GM12878 (cell line): ENCODE data around the gene ZNF385A. TPM values are rescaled to one million over a fixed set of nuclear protein-coding genes. Genes with fewer than 3 reads are reported as not detected.

Experiments used
- ATAC-seq: fragments of 200-7000 bp; cut with Tn5 transposase; 3 replicates; pipeline ENCODE4 v1.9.1; 2020; ENCODE audit warnings: mild to moderate bottlenecking, moderate library complexity
- BruUV-seq: library from RNA; stranded (reverse); fragments of 400-500 nt; replicated peaks from 2 replicates; lab custom pipeline; 2021; lab: Mats Ljungman, UMichigan
- CTCF ChIA-PET: fragments of 300-600 bp; sonication (Branson Sonifier 250); formaldehyde crosslinking; extraction: SDS; loops from one replicate; lab custom pipeline; 2021; ENCODE audit warnings: inconsistent platforms; lab: Yijun Ruan, JAX
- POLR2A ChIA-PET: fragments of 350-600 bp; formaldehyde crosslinking; extraction: SDS; loops from one replicate; lab custom pipeline; 2021; ENCODE audit warnings: inconsistent platforms; lab: Charles Lee
- RAD21 ChIA-PET: fragments of 300-600 bp; sonication (Branson Sonifier 250); formaldehyde crosslinking; loops from one replicate; lab custom pipeline; 2023; ENCODE audit warnings: antibody characterized with exemption; ENCODE audit not compliant: unreplicated experiment; lab: Charles Lee
- SMC1A ChIA-PET: fragments of 300-600 bp; sonication (Branson Sonifier 250); formaldehyde crosslinking; loops from one replicate; lab custom pipeline; 2023; ENCODE audit not compliant: unreplicated experiment, uncharacterized antibody; lab: Charles Lee
- DNase-seq: peaks from one replicate; pipeline ENCODE4 v3.0.0-alpha.2; 2011; ENCODE audit warnings: low read depth, low spot score
- FAIRE-seq: peaks from 3 replicates; lab custom pipeline; 2011; peaks lifted over from hg19 to GRCh38; lab: Jason Lieb, UNC
- H2AFZ ChIP-seq: 2 replicates; pipeline ENCODE4 v1.6.0; 2011; ENCODE audit warnings: low read depth, low read length, control low read depth; ENCODE audit not compliant: control insufficient read depth
- H3K27ac ChIP-seq: 2 replicates; pipeline ENCODE4 v1.5.1; 2011; ENCODE audit warnings: control low read depth; ENCODE audit not compliant: control insufficient read depth, insufficient read depth
- H3K27me3 ChIP-seq, 2 experiments: replicated peaks in 1 of 2; 2 replicates each; pipeline versions ENCODE4 v1.6.0 to v1.6.1; 2011; ENCODE audit warnings: low read length in 1 of 2; ENCODE audit not compliant: control insufficient read depth in 2 of 2, insufficient read depth in 2 of 2
- H3K36me3 ChIP-seq, 2 experiments: 2 replicates each; pipeline ENCODE4 v1.5.1; 2011; ENCODE audit warnings: low read length in 1 of 2; ENCODE audit not compliant: control insufficient read depth in 2 of 2, insufficient read depth in 2 of 2
- H3K4me1 ChIP-seq: 2 replicates; pipeline ENCODE4 v1.6.1; 2011; ENCODE audit warnings: mild to moderate bottlenecking, low read length, moderate library complexity, mixed read lengths; ENCODE audit not compliant: control insufficient read depth, insufficient read depth
- H3K4me2 ChIP-seq: 2 replicates; pipeline ENCODE4 v1.6.0; 2011; ENCODE audit warnings: control low read depth; ENCODE audit not compliant: control insufficient read depth, insufficient read depth
- H3K4me3 ChIP-seq: fragments of 200-600 bp; sonication (generic); 2 replicates; pipeline ENCODE4 v1.5.1; 2016
- H3K79me2 ChIP-seq: 2 replicates; pipeline ENCODE4 v1.6.0; 2011; ENCODE audit warnings: low read length; ENCODE audit not compliant: control insufficient read depth, insufficient read depth
- H3K9ac ChIP-seq: 2 replicates; pipeline ENCODE4 v1.8.0; 2011; ENCODE audit warnings: low read length, control low read depth, mixed read lengths; ENCODE audit not compliant: control insufficient read depth, insufficient read depth
- H3K9me3 ChIP-seq: replicated peaks from 3 replicates; pipeline ENCODE4 v1.5.1; 2011; ENCODE audit warnings: mild to moderate bottlenecking, low read length; ENCODE audit not compliant: control insufficient read depth, insufficient read depth
- H4K20me1 ChIP-seq: 2 replicates; pipeline ENCODE4 v1.6.0; 2011; ENCODE audit not compliant: control insufficient read depth, insufficient read depth
- BCL3 ChIP-seq: IDR thresholded peaks from 2 replicates; pipeline ENCODE4 v1.6.1; 2011; ENCODE audit warnings: borderline replicate concordance, low read depth, mild to moderate bottlenecking, moderate library complexity, low read length; ENCODE audit not compliant: insufficient read depth, poor library complexity, severe bottlenecking
- BRCA1 ChIP-seq: IDR thresholded peaks from 2 replicates; pipeline ENCODE4 v1.6.1; 2011; ENCODE audit warnings: low read depth, low read length, improper control_type of control experiment
- CBFB ChIP-seq: IDR thresholded peaks from 2 replicates; pipeline ENCODE4 v1.6.1; 2016; ENCODE audit warnings: antibody characterized with exemption, low read depth
- ETV6 ChIP-seq, 2 experiments: fragments of 450-650 bp in 1 of 2; IDR thresholded peaks in 1 of 2; conservative IDR thresholded peaks in 1 of 2; 2 replicates each; pipeline ENCODE4 v1.6.1; 2014; ENCODE audit warnings: antibody characterized with exemption in 1 of 2, borderline replicate concordance in 1 of 2, low read depth in 1 of 2, mild to moderate bottlenecking in 1 of 2, moderate library complexity in 1 of 2
- GATAD2B ChIP-seq: fragments of 450-650 bp; conservative IDR thresholded peaks from 2 replicates; pipeline ENCODE4 v1.6.1; 2017; ENCODE audit warnings: low read depth, mild to moderate bottlenecking, moderate library complexity
- HDAC2 ChIP-seq: fragments of 200-600 bp; sonication (generic); IDR thresholded peaks from 2 replicates; pipeline ENCODE4 v1.6.1; 2017
- POU2F2 ChIP-seq: IDR thresholded peaks from 3 replicates; pipeline ENCODE4 v1.6.1; 2011; ENCODE audit warnings: low read depth, mild to moderate bottlenecking, low read length, borderline replicate concordance
- RB1 ChIP-seq: fragments of 450-650 bp; formaldehyde crosslinking; IDR thresholded peaks from 2 replicates; pipeline ENCODE4 v1.6.1; 2017; ENCODE audit warnings: mild to moderate bottlenecking, borderline replicate concordance
- SMAD5 ChIP-seq: IDR thresholded peaks from 2 replicates; pipeline ENCODE4 v1.6.1; 2016; ENCODE audit warnings: antibody characterized with exemption, low read depth
- TCF12 ChIP-seq: IDR thresholded peaks from 2 replicates; pipeline ENCODE4 v1.6.1; 2011; ENCODE audit warnings: low read depth, mild to moderate bottlenecking, low read length
- ZNF622 ChIP-seq: fragments of 450-650 bp; IDR thresholded peaks from 2 replicates; pipeline ENCODE4 v1.6.1; 2017; ENCODE audit warnings: mild to moderate bottlenecking, inconsistent platforms
- WGBS: methylation state at CpG from one replicate; pipeline ENCODE4 v1.1.6; 2016; ENCODE audit warnings: low lambda C conversion rate; ENCODE audit not compliant: insufficient replicate concordance, insufficient coverage; ENCODE audit errors: missing lambda C conversion rate; 5-methylcytosine and 5-hydroxymethylcytosine counted together
- in situ Hi-C: fragments of 300-500 bp; cut with MboI; formaldehyde crosslinking; loops from 9 replicates; pipeline ENCODE4 v1.14.3; 2018; ENCODE audit warnings: mixed read lengths
- intact Hi-C: fragments of 100-400 bp; cut with micrococcal nuclease; formaldehyde crosslinking; loops from one replicate; pipeline ENCODE4 v1.14.2; 2022; ENCODE audit not compliant: unreplicated experiment
- polyA plus RNA-seq, 11 experiments: library from polyadenylated mRNA; depleted of rRNA in 4 of 11; unstranded in 6 of 11; stranded (reverse) in 5 of 11; fragments of >200 nt; fragmentation: Nextera tagmentation in 4 of 11; fragmentation: Illumina TruSeq in 1 of 11; extraction: Ambion mirVana in 4 of 11; extraction: Trizol in 1 of 11; gene quantifications; 1 replicate in 1 of 11; 2 replicates in 10 of 11; pipeline versions ENCODE4 v1.2.1 to v1.2.3, GENCODE V29; 2011 to 2016; ENCODE audit warnings: inconsistent platforms in 2 of 11, missing spikeins in 2 of 11, low read depth in 1 of 11
- total RNA-seq, 4 experiments: library from RNA; depleted of rRNA in 3 of 4; stranded (reverse); fragments of >200 nt in 3 of 4; fragmentation: Illumina TruSeq in 1 of 4; extraction: Trizol in 1 of 4; gene quantifications; 2 replicates each; pipeline versions ENCODE4 v1.2.1 to v1.2.3, GENCODE V29; 2013 to 2021
- TF ChIP-seq, protein P1 (sequence below): fragments of 450-650 bp; IDR thresholded peaks from 2 replicates; pipeline ENCODE4 v1.6.1; 2017; ENCODE audit warnings: mild to moderate bottlenecking

Gene ZNF385A
- total and polyA plus RNA-seq, 10 of the 15 experiments (the other 5 are each of a cell fraction or from before 2014, with no cell fraction given): 0.26 to 26.1 (median 4.9) TPM

DNA sequence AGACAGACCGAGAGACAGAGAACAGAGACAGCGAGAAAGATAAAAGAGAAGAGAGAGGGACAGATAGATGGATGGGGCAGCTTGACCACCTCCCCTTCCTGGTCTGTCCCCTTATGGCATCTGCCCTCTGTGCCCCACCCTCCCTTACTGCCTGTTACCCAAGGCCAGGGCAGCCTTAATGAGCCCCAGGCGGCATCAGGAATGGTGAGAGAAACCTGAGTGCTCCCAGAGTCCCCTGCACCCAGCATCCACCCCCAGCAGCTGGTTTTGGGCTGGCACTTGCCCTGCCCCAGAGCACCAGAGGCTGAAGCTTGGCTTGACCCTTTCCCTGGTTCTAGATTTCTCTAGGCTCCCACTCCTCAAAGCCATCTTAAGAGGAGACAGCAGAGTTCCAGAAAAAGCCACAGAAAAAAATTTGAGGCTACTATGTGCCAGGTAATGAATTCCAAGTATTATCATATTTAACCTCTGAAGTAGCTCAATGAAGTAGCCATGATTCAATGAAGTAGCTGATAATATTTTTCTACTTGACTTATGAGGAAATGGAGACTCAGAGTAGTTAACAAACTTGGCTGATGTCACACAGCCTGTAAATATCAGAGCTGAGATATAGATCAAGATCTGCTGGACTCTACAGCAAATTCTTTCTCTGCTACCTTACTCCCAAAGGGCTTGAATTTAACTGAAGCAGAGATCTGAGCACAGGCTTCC lies 2.0 kb upstream of the ZNF385A start:
- H3K9ac ChIP-seq: no peak overlapping the region
- H3K36me3 ChIP-seq: no peaks in the 10 kb centered on the region

More for the DNA sequence above, 2.0 kb upstream of the ZNF385A start:
- SMC1A ChIA-PET: interaction anchor here (0.7 to 2.2 kb wide), 5 partner anchors 13 to 210 kb away, joined by 3 to 9 read pairs (median 3); no protein-coding TSS in a partner anchor
- POLR2A ChIA-PET: interaction anchor here (0.8 to 1.0 kb wide), 2 partner anchors 25 to 52 kb away, joined by 3 read pairs; no protein-coding TSS in a partner anchor
- intact Hi-C loops: no loop called here
- Histone ChIP-seq H3K4me1 (peaks cover 14% of the 10 kb centered on the region), H2AFZ (no peak overlapping the region), H4K20me1 (no peaks in the 10 kb centered on the region), H3K4me2 (no peak overlapping the region), H3K27me3 (no peaks in the 10 kb centered on the region), H3K4me3 (no peak overlapping the region), H3K79me2 (no peaks in the 10 kb centered on the region), H3K9me3 (no peaks in the 10 kb centered on the region), H3K27ac (no peak overlapping the region)
- FAIRE-seq (no peak), ATAC-seq (no peak), DNase-seq (no peak)
- 100% methylated on average over 2 of the region's 3 CpGs for WGBS
- TF ChIP-seq BRCA1 (no peak), BCL3 (no peak), GATAD2B (no peak), TCF12 (no peak), HDAC2 (no peak), RB1 (no peak), ZNF622 (no peak), SMAD5 (no peak), CBFB (no peak), POU2F2 (no peak), ETV6 (conservative IDR thresholded peaks at IDR 0.05 in 1 of 2, IDR thresholded peaks at IDR 0.05 in 1 of 2; ENCODE audit: borderline replicate concordance in 1 of 2, low read depth in 1 of 2) (no peak)
- TF ChIP-seq, protein P1, sequence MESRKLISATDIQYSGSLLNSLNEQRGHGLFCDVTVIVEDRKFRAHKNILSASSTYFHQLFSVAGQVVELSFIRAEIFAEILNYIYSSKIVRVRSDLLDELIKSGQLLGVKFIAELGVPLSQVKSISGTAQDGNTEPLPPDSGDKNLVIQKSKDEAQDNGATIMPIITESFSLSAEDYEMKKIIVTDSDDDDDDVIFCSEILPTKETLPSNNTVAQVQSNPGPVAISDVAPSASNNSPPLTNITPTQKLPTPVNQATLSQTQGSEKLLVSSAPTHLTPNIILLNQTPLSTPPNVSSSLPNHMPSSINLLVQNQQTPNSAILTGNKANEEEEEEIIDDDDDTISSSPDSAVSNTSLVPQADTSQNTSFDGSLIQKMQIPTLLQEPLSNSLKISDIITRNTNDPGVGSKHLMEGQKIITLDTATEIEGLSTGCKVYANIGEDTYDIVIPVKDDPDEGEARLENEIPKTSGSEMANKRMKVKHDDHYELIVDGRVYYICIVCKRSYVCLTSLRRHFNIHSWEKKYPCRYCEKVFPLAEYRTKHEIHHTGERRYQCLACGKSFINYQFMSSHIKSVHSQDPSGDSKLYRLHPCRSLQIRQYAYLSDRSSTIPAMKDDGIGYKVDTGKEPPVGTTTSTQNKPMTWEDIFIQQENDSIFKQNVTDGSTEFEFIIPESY: no peak
- in situ Hi-C loops: no loop called here
- CTCF ChIA-PET: interaction anchor here (0.8 to 4.5 kb wide), 11 partner anchors 10 to 171 kb away, joined by 3 to 33 read pairs (median 4); partner anchors contain the start of gene COPZ1
- RAD21 ChIA-PET: interaction anchor here (1.1 to 2.7 kb wide), 2 partner anchors 52 to 166 kb away, joined by 4 to 9 read pairs; no protein-coding TSS in a partner anchor
- no TSS peak for BruUV-seq
